HCEC 1CT (cell line): ENCODE measurements around the gene SLC9A2.

Experiments used
- DNase-seq: peaks from one replicate; pipeline ENCODE4 v3.0.0-alpha.2; 2017

The SLC9A2 gene

DNA sequence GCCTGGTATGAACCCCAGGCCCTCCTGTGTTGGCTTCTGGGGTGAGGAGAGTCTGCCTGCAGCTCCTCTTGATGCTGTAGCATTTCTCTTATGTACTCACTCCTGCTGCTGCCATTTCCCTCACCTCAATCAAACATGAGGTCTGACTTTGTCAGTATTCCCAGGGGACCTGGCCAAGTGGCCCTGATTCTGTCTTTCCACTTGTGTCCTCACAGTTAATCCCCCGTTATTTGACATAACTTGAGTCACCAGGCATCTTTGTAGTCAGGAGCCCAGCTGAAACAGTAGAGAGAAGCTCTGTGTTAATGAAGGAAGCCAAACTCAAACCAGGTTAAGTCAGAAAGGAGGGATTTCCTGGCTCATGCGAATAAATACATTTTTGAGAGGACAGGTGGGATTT, 55.0 kb downstream of the SLC9A2 start:
- DNase-seq: no peak

DNA sequence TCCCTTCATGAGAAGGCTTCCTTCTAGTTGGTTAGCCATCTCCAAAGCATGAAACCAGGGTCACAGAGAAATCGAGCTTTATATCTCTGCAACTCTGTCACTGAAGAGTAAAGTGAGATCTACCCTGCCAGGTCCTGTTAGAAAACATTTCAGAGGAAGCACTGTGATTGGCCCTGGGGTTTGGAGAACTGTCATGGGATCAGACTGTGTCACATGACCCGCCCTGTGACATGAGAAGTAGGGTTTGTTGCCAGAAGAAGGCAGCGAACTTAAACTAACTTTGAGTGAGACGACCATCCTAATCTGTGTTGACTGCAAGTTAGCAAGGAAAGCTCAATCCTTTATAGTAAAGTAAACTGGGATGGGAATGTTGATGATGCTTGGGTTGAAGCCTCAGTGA, 55.5 kb downstream of the SLC9A2 start:
- DNase-seq: no peak

DNA sequence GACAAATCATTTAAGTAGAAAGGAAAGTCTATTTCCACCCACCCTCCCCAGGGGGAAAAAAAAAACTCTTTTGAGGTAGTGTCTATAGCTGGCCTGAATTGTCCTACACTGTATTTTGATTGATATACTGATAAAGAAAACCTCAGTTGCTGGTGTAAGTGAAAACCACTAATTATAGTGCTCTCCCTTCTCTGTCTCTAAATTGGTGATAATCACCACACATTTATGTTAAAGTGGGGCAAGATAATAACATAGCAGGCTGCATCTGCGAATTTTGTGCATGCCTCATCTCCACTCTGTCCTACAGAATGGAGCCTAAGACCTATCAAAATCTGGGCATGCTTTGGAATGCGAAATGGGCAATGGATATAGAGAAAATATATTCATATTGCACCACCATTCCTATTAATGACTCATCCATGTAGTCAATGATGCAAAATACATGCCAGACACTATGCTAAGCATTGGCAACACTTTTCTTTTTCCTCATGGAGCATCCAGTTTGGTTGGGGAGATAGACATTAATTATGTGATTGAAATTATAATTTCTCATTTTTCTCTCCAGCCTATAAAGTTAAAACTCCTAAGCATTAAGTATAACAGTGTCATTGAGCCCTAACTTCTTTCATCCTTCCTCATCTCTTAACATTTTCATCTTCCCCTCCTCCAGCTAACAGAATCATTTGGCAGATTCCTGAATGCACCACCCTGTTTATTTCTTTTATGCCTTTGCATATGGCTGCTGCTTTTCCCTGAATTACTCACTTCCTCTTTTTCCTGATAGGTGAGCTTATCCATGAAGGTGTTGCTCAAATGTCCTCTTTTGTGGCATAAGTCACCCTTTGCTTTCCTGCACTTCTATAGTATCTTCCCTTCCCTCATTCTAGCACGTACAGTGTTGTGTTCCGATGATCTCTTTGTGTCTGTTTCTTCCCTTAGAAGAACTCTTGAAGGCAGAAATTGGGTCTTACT, 58.2 kb downstream of the SLC9A2 start:
- peak; percentile 16 for DNase-seq

DNA sequence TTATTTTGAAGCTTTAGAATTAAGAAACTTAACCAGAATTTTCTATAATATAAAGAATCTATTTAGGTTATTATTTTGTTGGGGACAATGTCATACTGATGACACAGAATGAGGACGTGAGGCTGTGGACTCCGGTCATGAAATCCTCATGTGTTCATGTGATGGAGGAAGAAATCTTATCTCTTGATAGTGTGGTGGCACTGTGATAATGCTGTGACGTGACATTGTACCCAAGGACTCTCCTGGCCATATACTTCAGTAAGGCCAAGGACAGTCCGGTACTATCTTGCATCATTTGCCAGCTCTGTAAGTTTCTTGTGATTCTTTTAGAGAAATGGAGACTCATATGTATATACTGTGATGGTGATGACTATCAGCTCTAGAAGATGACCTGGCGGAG, 59.1 kb downstream of the SLC9A2 start:
- no peak for DNase-seq

DNA sequence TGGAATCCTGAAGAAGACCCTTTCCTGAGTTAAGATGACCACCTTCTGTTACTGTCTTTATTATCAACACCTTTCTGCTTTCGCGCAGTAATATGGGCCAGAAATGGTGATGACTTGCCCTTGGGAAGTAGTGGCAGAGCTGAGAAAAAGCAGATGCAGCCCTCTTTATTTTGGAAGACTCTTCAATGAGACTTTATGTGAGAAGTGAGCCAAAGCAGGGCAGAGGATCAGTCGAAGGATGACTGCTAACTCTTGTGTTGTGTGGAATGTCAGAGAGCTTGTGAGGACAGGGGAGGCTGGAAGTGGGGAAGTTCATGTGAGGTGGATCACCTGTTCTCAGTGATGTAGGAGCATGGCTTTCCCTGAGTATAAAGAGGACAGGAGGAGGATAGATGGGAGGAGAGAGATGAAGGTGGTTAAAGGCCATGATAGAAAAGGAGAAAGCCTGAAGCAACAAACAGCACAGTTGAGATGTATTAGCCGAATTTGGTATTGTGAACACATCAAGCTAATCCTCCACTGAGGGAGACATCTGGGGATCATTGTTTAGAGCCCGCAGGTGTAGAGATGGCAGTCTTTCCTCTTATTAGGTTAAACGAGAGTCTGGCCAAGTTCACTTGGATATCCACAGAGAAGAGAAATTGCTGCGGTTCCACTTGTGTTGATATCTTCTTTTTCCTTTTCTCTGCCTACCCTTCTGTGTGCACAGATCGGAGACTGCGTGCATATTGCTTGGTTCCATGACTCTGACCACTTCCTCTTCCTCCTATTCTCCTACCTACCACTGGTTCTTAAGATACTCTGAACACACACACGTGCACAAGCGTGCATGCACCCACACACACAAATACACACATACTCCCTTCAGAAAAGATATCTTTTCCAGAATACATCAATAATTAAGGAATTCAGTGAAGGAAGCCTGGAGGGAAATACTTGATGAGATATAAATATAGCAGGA, 67.4 kb downstream of the SLC9A2 start:
- DNase-seq: no peak

DNA sequence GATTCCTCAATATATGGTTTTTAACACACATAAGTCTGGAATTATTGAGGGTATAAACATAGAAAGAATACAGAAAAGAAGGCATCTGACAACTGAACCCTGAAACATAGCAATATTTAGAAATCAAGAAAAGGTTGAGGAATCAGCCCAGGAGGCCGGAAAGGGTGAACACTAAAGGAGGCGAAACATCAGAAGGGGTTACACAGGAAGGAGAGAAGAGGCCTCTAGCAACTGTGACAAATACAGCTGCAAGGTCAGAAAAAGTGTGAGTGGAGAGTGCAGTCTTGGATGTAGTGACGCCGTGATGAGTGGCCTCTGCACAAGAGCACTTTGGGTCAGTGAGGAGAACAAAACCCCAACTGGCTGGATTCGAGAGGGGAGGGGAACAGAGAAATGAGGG, 70.7 kb downstream of the SLC9A2 start:
- no peak for DNase-seq

DNA sequence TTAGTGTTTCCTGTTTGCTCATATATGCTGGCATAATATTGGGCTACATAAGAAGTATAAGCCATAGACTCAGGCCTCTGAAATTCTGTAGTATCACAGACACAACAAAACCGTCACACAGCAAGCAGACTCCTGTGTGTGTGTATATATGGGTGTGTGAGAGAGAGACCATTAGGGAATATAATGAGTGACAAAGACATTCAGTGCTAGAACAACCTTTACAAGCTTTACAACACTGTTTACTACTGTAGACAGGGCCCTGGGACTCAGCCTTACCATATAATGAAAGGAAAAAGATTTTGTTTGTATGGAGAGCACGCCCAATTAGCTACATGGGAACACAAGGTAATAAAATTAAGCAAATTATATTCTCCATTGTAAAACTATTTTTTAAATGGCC, 77.1 kb downstream of the SLC9A2 start:
- DNase-seq: no peak

DNA sequence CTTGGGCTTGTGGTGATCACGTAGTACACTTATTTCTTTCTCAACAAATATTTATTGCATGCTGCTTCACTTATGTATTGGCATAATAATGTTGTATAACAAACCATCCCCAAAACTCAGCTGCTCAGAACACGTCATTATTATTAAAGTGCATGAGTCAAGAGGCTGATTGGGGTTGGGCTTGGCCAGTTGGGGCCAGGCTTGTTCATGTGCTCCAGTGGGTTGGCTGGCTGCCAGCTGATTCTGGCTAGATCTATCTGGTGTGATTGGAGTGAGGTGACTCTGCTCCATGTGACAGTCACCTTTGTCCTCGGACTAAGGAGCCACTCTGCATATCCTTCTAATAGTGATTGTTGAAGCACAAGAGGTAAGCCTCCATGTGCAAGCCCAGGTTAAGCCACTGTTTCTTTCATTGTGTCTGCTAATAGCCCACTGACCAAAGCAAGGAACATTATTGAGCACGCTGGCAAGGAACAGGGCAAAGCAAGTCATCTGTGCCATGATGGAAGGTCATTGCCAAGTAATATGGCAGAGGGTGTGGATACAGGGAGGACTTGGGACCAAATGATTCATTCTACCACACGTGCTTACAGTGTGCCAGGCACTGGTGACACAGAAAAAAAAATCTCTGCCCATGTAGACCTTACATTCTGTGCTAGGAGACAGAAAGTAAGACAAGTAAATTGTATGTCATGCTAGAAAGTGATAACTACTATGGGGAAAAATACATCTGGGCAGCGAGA, 79.2 kb downstream of the SLC9A2 start:
- peak; percentile 52 for DNase-seq

DNA sequence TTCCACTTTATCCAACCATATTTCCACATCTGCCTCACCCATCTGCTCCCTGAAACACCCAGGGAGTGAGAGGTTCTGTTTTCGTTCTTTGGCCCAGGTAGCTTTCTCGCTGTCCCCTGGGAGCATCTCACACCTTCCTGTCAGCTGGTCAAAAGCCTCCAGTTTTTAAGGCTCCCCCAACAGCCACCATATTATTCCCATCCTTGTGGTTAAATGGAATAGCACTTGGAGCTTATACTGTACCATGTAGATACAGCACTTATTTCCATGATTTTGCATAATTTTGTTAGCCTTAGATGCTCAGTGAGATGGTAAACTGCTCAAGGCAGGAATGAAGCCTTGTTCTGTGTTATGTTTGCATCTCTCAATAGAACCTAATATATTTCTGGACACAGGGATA, 84.0 kb downstream of the SLC9A2 start:
- no peak for DNase-seq

DNA sequence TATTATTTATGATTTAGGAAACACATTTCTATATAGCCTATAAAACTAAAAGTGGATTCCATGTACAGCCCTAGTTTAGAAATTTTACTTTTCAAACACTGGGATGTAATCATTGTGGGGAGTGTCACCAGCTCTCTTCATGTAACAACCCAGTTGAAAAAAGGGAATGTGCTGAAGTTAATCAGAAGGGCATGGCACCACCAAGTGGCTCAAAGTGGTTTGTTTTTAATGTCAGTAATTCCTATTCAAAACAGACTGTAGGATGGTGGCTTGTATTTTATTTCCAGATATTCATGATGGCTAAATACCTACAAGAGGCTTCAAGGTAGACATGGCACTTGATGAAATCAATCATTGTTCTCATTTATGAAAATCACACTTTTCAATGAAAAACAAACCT, 84.4 kb downstream of the SLC9A2 start:
- peak; percentile 34 for DNase-seq

DNA sequence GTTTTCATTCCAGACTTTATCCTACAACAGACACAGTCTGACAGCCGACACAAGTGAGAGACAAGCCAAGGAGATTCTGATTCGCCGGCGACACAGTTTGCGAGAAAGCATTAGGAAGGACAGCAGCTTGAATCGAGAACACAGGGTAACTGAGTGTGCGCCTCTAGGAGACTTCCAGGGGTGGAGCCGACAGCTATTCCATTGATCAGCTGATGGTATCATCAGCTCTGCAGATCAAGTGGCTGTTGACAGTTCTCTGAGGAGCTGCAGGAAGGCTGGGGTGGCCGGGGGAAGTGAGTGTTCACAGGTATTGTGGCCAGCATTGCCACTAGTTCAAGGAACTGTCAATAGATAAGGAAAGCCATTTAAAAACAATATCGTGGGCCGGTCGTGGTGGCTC, 85.2 kb downstream of the SLC9A2 start:
- DNase-seq: no peak

DNA sequence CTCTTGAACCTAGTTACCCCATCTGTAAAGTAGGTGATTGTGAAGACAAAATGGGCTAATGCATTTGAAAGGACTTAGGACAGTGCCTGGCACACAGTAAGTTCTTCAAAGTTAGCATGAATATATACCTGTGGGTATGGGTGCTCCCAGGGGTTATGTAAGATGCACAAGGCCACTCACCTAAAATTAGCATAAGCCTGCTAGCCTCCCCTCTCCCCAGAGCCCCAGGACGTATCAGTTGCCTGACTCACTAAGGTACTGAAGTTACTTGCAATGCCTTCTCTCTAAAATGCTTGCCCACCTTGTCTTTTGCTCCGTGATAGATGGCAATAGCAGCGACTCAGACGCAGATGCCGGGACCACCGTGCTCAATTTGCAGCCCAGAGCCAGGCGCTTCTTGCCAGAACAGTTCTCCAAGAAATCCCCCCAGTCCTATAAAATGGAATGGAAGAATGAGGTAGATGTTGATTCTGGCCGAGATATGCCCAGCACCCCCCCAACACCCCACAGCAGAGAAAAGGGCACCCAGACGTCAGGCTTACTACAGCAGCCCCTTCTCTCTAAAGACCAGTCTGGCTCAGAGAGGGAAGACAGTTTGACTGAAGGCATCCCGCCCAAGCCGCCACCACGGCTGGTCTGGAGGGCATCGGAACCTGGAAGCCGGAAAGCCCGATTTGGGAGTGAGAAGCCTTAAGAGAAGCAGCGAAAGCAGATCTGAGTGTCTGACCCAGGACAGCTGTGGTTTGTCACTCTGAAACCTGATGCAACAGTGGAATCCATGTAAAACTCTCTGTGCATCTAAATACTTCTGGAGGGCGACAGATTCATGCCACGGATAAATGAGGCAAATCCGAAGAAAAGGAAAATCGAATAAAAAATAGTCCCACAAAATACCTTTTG, 88.7 kb downstream of the SLC9A2 start:
- no peak for DNase-seq

DNA sequence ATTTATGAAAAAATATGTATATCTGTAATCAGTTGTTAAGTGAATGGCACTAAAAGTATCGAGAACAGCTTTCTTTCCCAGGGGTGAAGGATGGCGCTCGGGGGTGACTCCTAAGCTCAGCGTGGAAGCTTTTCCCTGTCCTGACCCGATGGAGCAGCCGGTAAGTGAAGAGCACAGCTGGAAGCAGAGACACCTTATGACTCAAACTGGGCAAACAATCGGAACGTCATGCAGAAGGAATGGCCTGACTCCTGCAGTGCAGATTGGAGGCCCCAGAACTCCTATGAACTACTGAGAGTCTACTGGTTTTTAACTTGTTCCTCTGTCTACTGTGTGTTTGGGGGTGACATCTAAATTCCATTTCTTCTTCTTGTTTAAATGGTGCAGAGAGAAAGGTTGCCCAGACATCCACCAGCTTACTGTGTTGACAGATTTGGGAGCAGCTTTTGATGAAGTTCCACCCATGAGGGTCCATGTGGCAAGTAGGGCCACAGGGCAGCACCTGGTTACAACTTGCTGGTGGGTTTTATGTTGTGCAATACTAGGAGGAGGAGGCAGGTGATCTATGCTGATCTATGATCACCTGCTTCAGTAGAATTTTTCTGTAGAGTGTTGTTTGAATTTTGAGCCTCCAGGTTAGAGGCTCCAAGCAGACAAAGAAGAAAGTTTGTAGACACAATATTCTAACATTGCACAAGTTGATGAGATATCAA, 89.7 kb downstream of the SLC9A2 start:
- peak; percentile 73 for DNase-seq

DNA sequence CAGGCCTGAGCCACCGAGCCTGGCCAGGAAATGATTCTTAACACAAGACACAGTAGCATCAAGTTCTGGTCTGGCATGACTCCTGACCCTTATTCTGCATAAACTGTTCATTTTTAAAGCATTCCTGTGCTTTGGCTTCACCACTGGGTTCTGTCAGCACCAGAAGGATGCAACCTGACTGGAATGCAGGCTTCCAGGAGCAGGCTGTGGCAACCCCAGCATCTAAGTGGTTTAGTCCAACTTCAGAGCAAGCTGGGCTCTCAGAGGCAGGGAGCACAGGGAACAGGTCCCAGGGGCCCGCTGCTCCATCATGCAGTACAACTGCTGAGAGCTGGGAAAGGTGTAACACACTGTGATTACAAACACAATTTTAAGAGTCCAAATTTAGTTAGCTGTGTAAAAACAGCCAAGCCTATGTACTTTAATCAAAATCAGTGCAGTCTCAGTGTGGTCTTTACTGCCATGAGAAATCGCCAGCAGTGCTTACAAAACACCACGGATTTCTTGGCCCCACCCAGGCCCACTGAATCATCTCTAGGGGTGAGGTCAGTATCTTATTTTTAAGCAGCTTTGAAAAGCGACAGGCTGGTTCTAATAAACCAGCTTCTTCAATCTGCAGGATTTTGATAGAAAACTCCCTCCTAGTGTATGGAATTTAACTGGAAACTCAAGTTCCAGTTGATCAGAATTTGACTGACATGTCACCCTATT, 98.1 kb downstream of the SLC9A2 start:
- peak; percentile 27 for DNase-seq

DNA sequence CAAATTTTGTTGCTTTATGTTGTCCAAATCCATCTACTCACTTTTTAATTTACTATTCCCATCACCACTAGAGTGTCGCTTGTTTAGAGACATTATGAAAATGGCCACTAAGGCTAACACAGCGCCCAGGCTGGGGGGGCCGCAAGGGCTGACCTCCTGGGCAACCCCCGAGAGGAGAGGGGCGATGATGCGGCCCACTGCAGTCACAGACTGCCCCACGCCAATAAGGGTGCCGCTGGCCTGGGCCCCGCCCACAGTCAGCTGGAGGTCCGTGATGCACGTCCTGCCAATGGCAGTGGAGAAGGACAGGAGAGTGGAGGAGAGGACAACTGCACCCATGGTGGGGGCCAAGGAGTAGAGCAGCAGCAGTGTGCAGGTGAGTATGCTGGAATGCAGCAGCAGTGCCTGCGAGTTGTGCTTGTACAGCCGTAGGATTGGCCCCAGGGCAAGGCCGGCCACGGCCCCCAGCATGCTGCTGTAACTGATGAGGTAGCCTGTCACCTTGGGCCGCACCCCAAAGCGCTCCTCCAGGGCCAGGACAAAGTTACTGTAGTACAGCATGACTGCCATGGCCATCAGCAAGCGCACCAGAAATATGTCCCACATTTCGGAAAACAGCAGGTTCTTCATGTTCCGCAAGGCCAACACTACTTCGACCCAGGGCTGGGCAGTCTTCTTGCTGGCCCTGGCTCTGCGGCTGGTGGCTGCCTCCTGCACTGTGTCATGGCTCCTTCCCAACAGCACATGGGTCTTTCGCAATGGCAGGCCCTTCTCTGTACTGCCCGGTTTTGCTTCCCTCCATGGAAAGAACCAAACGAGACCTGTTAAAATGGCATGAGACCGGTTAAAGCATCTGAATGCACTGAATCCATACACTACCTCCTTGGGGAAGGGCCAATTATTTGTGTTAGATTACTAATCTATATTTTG, 99.3 kb downstream of the SLC9A2 start:
- DNase-seq: no peak

DNA sequence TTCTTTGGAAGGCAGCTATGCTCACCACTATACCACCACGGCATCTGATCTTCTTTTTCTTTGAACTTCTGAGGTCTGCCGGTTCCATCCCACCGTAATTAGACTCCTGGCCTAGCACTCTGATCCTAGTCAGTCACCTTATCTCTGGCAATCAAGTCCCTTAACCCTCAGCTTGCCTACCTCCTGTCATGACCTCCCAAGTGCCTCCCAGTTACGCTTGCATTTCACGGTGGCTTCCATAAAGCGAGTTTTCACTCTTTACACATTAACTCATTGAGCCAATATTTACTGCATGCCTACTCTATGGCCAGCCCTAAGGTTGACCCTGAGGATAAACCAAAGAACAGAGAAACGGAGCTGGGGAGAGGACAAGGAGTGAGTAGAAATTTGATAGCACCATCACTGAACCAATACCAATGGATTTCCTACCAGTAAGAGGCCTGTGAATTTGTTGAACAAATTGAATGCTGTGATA, 104.7 kb downstream of the SLC9A2 start:
- DNase-seq: no peak

DNA sequence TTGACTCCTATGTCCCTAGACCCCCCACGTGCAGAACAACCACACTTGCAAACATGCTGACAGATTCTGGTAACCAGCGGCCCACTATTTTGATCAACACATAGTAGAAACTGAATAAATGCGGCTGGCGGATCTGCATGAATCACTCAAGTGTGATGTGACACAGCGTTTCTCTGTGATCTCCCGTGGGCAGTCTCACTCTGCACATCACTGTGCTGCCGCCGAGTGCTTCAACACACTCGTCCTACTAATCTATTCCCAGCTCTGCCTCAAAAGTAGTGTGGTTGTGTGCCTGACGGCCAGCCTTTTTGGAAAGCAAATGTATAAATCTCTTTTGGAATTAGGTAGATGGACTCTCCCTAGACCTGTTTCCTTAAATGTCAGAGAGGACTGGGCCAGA, 105.2 kb downstream of the SLC9A2 start:
- DNase-seq: no peak

DNA sequence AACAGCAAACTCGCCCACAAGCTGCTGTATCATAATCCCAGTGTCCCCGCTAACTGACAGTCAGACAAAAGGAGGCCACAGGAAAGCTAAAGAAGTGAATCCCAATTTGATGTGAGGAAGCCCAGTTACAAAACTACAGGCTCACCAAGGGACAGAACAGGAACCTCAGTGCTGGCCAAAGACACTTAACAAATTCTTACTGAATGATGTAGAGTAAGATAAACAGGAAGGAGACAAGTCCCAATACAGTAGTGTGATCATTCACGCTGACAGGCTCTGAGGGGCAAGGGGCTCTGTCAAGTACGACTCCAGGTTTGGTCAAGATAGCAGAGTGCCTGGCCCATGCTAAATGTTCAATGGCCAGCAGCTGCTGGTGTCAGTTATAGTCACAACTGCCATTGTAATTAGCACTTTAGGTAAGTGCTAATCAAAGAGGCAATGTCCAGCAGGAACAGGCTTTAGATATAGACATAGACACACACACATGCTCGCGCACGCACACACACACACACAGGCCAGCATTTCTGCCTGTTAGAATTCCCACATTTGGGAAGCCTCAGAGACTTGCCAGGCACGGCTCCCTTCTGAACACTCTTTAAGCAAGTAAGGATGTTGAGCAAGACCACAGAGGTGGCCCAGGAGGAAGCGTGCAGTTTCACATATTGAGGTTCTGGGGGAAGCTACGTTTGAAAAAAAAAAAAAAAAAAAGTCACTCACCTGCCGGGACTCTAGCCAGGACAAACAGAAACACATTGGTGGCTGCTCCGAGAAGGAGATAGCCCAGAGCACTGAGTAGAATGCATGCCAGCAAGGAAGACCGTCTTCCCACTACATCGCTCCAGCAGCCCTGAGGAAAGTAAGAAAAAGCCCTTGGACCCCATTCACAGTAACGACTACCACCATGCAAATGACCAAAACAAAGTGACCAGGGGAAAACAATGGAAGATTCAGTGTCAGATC, 107.1 kb downstream of the SLC9A2 start:
- no peak for DNase-seq
